ENCODE results near the gene LRTM2.

Gene LRTM2

DNA sequence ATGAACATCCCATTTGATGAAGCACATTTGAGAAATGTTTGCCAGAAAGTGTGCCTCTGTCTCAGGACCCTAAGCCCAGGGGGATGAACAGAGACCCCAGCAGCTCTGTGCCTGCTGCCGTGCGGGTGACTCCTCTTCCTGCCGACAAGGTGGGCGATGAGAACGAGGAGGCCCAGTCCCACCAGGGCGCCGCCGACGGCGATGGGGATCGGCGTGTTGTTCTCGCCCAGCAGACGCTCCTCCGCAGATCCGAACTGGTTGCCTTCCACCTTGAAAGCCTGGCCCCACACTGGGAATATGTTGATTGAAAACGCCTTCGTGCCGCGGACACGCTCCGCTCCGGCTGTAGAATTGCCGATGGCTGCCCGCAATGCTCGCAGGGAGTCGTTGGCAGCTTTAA lies 44.1 kb downstream of the LRTM2 start:
- H3K36me3 Mint-ChIP-seq (ENCODE audit: low read depth) = no peaks in the 10 kb centered on the region
- H3K9me3 Mint-ChIP-seq = no peaks in the 10 kb centered on the region
- H3K4me3 Mint-ChIP-seq = no peak overlapping the region
- no peak overlapping the region for H3K27ac Mint-ChIP-seq
- peaks cover 17% of the 10 kb centered on the region for H3K27me3 Mint-ChIP-seq (ENCODE audit: low read depth)
- H3K4me1 Mint-ChIP-seq (ENCODE audit: low read depth) = no peaks in the 10 kb centered on the region

DNA sequence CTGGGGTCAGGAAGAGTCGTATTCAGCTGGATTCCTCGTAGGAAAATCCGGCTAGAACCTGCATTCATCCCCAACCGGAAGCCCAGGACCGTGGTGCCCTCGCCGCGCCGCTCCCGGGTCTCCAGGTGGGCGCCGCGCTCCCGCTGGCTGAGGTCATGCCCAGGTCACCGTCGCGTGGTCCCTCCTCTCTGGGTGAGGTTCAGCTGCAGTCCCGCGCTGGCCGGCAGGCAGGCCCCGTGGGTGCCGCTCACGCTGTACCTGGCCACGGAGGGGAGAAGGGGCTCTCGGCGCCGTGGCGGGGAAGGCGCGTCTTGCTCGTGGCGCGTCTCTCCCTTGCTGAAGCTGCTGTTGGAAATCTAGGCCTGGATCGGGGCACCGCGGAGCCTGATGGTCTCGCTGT lies 44.5 kb downstream of the LRTM2 start:
- Mint-ChIP-seq H3K36me3 (ENCODE audit: low read depth) (no peaks in the 10 kb centered on the region), H3K4me3 (no peak overlapping the region), H3K9me3 (no peaks in the 10 kb centered on the region), H3K27me3 (ENCODE audit: low read depth) (peaks cover 17% of the 10 kb centered on the region), H3K4me1 (ENCODE audit: low read depth) (no peaks in the 10 kb centered on the region), H3K27ac (no peak overlapping the region)

DNA sequence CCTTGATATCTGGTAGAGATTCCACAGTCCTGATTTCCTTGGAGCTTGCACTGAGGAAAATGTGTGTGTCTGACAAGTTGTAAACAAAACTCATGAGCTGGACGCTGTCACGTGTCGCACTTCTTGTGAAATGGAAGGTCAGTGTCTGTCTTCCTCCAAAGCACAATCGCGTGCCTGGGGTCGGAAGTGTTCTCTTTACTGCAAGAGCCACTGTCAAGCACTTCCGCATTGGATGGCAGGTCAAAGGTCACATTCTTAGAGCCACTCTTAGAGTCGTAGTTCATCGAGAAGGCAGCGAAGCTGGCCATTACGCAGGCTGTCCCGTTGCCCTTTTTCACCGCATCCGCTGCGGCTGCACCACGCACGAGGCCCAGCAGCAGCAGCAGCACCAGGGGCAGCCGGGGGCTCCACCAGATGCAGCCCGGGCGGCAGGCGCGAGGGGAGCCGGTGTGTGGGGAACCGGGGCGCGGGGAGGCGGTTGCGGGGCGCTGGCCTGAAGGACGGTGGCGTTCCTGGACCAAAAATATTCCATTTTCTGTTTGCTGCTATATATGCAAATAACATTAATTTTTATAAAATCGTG lies 45.0 kb downstream of the LRTM2 start:
- no peak overlapping the region for H3K27ac Mint-ChIP-seq
- H3K9me3 Mint-ChIP-seq = peaks cover under 1% of the 10 kb centered on the region

DNA sequence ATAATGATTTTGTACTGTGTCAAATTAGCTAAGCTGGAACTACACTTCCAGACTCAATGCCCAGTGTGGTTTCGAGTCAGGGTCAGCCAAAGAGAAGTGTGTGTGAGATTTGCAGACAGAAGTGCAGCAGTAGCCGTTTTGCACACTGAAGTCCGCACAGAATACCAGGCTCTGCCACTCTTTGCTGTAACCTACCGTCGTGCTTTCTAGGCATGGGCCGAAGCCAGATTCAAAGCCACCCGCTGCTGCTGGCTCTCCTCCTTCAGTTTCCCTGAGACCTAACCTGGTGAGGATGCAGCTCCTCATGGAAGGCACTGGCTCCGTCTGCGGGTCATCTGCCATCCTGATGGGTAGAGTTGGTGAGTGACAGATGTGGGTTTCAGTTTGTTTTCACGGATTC lies 48.8 kb downstream of the LRTM2 start:
- H3K27ac Mint-ChIP-seq = no peak overlapping the region
- H3K4me3 Mint-ChIP-seq = no peak overlapping the region
- H3K36me3 Mint-ChIP-seq (ENCODE audit: low read depth) = no peaks in the 10 kb centered on the region
- no peaks in the 10 kb centered on the region for H3K4me1 Mint-ChIP-seq (ENCODE audit: low read depth)
- H3K27me3 Mint-ChIP-seq (ENCODE audit: low read depth) = peaks cover 17% of the 10 kb centered on the region
- H3K9me3 Mint-ChIP-seq = peaks cover 16% of the 10 kb centered on the region

More for the DNA sequence above, 45.0 kb downstream of the LRTM2 start:
- Mint-ChIP-seq H3K27me3 (ENCODE audit: low read depth) (peaks cover 17% of the 10 kb centered on the region), H3K4me1 (ENCODE audit: low read depth) (no peaks in the 10 kb centered on the region), H3K36me3 (ENCODE audit: low read depth) (no peaks in the 10 kb centered on the region), H3K4me3 (no peak overlapping the region)

DNA sequence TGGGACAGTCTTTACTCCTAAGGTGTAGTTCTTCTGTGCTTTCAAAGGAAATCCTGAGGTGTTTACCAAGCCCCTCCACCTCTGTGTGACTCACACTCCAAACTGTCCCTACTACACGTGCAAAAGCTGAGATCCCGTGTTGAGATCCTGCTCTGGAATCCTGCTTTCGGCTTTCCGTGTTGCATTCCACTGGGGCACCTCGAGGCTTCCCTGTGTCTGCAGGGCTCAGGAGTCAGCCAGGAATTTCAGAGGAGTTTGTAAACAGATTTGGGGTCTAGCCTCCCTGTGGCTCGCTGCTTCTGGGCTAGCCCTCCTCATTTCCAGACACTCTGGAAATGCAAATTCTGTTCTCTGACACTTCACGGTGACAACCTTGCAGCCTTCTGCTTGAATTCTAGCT lies 49.7 kb downstream of the LRTM2 start:
- Mint-ChIP-seq H3K27me3 (ENCODE audit: low read depth) (peaks cover 17% of the 10 kb centered on the region), H3K27ac (no peak overlapping the region), H3K36me3 (ENCODE audit: low read depth) (no peaks in the 10 kb centered on the region), H3K4me3 (no peak overlapping the region), H3K9me3 (peaks cover 16% of the 10 kb centered on the region), H3K4me1 (ENCODE audit: low read depth) (no peaks in the 10 kb centered on the region)

DNA sequence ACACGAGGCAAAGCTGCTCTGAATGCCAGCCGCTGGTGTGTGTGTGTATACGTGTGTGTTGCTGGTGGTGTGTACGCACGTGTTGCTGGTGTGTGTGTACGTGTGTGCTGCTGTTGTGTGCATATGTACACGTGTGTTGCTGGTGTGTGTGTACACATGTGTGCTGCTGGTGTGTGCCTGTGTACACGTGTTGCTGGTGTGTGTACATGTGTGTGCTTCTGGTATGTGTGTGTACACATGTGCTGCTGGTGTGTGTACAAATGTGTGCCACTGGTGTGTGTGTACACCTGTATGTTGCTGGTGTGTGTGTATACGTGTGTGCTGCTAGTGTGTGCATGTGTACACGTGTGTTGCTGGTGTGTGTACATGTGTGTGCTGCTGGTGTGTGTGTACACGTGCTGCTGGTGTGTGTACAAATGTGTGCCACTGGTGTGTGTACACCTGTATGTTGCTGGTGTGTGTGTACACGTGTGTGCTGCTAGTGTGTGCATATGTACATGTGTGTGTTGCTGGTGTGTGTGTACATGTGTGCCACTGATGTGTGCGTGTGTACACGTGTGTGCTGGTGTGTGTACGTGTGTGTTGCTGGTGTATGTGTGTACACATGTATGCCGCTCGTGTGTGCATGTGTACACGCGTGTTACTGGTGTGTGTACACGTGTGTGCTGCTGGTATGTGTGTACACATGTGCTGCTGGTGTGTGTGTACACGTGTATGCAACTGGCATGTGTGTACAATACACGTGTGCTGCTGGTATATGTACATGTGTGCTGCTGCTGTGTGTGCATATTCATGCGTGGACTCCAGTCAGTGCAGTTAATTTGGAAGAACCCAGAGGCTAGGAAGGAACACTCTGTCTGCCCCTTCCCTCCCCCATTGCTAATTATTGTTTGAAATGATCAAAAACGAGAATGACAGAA lies 50.9 kb downstream of the LRTM2 start:
- H3K27me3 Mint-ChIP-seq (ENCODE audit: low read depth) = peaks cover 12% of the 10 kb centered on the region
- H3K4me1 Mint-ChIP-seq (ENCODE audit: low read depth) = no peaks in the 10 kb centered on the region
- H3K4me3 Mint-ChIP-seq = no peak overlapping the region
- peaks cover 16% of the 10 kb centered on the region for H3K9me3 Mint-ChIP-seq
- H3K27ac Mint-ChIP-seq = no peak overlapping the region
- H3K36me3 Mint-ChIP-seq (ENCODE audit: low read depth) = no peaks in the 10 kb centered on the region

DNA sequence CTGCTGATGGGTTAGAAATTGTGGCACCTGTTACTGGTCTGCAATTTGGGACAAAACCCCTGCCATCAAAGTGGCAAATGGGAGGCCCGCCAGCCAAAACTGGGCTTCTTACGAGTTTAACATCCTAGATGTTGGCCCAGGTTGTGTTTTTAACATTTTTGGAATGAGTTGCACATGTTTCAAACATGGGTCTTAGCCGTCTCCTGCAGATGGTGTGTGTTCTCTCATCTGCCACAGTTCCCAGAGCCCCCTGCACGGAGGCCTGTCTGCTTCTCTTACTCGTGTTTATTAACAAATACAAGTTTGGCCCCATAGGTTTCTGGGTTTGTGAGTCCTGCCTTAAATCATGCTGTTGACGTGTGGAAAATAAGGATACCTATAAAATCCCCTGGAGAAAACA lies 51.6 kb downstream of the LRTM2 start:
- Mint-ChIP-seq H3K27ac (no peak overlapping the region), H3K9me3 (peaks cover 16% of the 10 kb centered on the region), H3K27me3 (ENCODE audit: low read depth) (peaks cover 10% of the 10 kb centered on the region), H3K4me1 (ENCODE audit: low read depth) (no peaks in the 10 kb centered on the region), H3K36me3 (ENCODE audit: low read depth) (no peaks in the 10 kb centered on the region), H3K4me3 (no peak overlapping the region)

DNA sequence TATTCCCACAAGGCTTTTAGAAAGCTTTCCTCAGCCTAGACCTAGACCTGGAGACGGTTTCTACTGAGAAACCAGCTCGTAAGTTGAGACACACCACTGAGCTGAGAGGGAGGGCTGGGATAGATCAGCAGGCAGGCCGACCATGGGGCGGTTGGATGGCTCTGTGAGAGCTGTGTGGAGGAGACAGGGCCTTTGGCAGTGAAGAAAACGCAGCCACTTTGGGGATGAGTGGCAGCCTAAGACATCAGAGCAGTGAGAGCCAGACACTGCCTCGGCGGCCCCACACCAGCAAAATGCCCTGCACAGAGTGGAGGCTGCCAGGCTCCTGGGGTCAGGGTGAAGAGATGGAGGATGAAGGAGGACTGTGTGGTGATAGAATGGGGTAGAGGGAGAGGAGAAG lies 52.1 kb downstream of the LRTM2 start:
- H3K36me3 Mint-ChIP-seq (ENCODE audit: low read depth) = no peaks in the 10 kb centered on the region
- no peaks in the 10 kb centered on the region for H3K4me1 Mint-ChIP-seq (ENCODE audit: low read depth)
- H3K27ac Mint-ChIP-seq = no peak overlapping the region
- peaks cover 16% of the 10 kb centered on the region for H3K9me3 Mint-ChIP-seq
- peaks cover 6% of the 10 kb centered on the region for H3K27me3 Mint-ChIP-seq (ENCODE audit: low read depth)
- H3K4me3 Mint-ChIP-seq = no peak overlapping the region

DNA sequence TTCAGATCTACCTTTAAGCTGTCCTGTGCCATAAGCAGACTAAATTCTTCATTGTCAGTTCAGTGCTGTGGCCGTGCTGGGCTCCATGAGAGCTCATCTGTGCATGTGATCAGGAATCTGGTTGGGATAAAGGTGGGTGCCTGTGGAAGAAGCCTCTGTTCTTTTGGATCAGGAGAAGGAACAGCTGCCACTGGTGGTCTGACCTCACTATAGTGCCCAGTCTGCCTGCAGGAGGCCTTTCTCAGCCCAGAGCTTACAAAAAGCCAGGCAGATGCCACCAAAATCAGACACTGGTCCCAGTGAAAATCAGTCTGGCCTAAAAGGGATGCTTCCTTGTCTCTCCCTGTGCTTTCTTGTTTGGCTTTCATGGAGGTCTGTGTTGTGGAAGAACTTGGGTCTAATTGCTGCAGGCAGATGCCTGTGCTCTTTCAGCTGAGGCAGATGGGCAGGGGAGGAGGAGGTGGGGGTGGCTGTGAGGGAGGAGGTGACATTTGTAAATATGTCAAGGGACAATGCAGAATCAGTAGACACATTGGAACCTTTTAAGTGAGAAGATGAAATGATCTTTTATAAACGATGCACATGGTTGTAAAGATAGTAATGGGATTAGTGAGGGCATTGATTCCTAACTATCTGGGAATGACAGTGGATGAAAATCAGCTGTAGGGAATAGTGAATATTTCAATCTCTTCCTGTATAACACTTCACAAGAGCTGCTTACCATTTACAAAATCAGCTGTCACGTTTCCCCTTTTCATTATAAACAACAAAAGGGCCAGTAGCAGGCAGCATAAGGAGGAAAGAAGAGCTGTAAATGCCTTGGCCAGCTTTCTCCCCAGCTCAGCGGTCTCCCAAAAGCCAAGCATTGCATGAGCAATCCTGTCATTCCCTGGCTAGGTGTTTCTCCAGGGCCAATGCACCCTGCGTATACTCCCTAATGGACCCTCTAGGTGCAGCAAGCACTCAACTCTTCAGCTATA lies 53.5 kb downstream of the LRTM2 start:
- no peak overlapping the region for H3K27ac Mint-ChIP-seq
- H3K9me3 Mint-ChIP-seq = peaks cover 16% of the 10 kb centered on the region
- no peaks in the 10 kb centered on the region for H3K27me3 Mint-ChIP-seq (ENCODE audit: low read depth)
- no peaks in the 10 kb centered on the region for H3K4me1 Mint-ChIP-seq (ENCODE audit: low read depth)
- H3K36me3 Mint-ChIP-seq (ENCODE audit: low read depth) = no peaks in the 10 kb centered on the region
- H3K4me3 Mint-ChIP-seq = no peak overlapping the region

DNA sequence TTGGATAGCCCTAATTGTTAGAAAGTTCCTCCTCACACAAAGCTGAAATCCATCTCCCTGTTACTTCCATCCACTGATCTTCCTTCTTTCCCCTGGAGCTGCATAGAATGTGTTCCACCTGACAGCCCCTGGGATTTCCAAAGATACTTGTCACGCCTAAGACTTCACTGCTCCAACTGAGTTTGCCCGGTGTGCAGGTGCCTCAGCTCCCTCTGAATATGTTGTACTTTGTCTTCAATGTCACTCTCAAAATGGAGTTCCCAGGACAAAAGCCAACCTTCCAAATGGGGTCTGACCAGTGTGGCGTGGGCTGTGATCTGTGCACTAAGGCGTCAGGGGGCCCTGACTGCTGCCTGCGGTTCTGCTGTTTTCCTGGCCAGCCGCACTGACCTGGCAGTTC lies 55.2 kb downstream of the LRTM2 start:
- H3K36me3 Mint-ChIP-seq (ENCODE audit: low read depth) = no peaks in the 10 kb centered on the region
- peaks cover 13% of the 10 kb centered on the region for H3K9me3 Mint-ChIP-seq
- no peak overlapping the region for H3K4me3 Mint-ChIP-seq
- no peaks in the 10 kb centered on the region for H3K4me1 Mint-ChIP-seq (ENCODE audit: low read depth)
- H3K27ac Mint-ChIP-seq = no peak overlapping the region
- H3K27me3 Mint-ChIP-seq (ENCODE audit: low read depth) = no peaks in the 10 kb centered on the region

DNA sequence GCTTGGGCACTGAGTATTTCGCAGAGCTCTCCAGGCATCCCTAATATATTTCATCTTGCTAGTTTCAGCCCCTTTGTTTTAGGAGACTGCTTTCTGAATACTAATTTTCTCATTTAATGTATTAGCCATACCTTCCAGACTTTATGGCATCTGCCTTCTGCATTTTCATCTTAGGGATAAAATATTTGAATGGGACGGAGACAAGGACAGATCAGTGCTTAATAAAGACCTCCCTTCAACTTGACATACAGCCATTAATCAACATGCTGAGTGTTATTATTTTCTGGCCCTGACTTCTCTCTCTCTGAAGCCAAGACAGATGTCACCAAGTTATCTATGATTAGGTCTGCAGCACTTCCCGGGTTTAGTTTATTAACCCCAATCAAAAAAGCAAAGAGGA lies 55.7 kb downstream of the LRTM2 start:
- no peaks in the 10 kb centered on the region for H3K4me1 Mint-ChIP-seq (ENCODE audit: low read depth)
- H3K9me3 Mint-ChIP-seq = peaks cover 9% of the 10 kb centered on the region
- no peak overlapping the region for H3K27ac Mint-ChIP-seq
- no peaks in the 10 kb centered on the region for H3K36me3 Mint-ChIP-seq (ENCODE audit: low read depth)
- H3K27me3 Mint-ChIP-seq (ENCODE audit: low read depth) = no peaks in the 10 kb centered on the region
- H3K4me3 Mint-ChIP-seq = no peak overlapping the region

DNA sequence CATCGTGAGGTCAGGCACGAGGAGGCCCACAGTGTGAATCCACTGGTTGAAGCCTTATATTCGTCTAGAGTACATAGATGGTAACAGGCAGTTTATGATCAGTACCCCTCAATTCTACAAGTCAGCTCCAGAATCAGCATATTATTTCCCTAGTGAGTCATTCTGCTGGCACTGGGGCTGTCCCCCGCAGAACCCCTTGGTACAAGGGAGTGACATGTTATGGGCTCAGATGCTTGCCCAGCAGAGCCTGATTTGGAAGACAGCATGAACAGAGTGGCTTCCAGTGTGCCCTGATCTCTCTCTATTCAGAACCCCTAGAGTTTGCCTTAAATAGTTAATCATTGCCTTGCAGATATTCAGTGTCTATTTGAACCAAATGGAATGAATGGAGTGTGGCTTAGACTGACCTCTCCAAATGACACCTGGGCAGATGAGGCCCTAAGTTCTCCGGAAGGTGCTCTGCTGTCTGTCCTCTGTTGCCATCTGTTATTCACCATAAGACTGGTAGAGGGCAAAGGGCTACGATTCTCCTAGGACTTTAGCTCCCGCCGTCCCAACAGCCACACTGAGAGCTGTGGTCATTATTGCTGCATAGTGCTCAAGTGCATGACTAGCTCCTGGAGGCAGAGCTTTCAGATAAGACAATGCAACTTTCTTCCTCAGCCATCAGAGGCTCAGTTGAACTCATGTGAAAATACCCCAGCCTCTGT lies 57.0 kb downstream of the LRTM2 start:
- no peak overlapping the region for H3K4me3 Mint-ChIP-seq
- H3K9me3 Mint-ChIP-seq = no peaks in the 10 kb centered on the region
- H3K4me1 Mint-ChIP-seq (ENCODE audit: low read depth) = no peaks in the 10 kb centered on the region
- H3K36me3 Mint-ChIP-seq (ENCODE audit: low read depth) = no peaks in the 10 kb centered on the region
- H3K27me3 Mint-ChIP-seq (ENCODE audit: low read depth) = no peaks in the 10 kb centered on the region
- no peak overlapping the region for H3K27ac Mint-ChIP-seq

DNA sequence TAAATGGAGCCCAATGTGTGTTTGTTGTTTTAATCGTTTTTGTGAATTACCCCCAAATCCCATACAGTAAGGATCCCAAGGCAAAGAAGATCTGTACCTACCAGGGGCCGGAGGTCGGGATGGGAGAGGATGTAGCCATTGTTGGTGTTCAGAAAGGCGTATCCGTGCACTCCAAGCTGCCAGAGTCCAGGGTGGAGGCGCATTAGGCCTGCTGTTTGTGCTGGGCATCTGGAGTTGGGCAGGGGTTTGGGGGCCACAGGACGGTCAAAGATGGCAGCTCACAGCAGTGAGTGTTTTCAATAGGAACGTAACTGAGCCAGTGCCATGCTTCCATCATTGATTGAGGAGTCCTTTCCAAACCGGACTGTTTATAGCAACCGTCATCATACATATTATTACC lies 57.8 kb downstream of the LRTM2 start:
- H3K4me1 Mint-ChIP-seq (ENCODE audit: low read depth) = no peaks in the 10 kb centered on the region
- H3K4me3 Mint-ChIP-seq = no peak overlapping the region
- no peaks in the 10 kb centered on the region for H3K27me3 Mint-ChIP-seq (ENCODE audit: low read depth)

DNA sequence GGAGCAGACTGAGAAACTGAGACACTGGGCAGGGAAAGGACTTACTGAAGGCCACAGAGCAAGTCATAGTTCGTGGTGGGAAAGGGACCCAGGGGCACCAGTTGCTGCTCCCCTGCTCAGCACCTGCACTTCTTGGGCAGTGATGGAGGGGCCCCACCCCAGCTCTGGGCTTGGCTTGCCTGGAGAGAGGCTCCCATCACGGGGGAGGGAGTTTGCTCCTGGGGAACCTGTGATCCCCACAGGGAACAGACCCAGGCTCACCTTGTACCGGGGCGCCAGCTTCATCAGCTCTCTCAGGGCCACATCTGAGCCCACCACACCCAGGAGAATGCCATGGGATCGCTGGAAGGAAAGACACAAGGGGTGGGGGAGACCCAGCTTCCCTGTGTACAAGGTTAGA lies 58.3 kb downstream of the LRTM2 start:
- H3K27me3 Mint-ChIP-seq (ENCODE audit: low read depth) = no peaks in the 10 kb centered on the region
- no peak overlapping the region for H3K4me3 Mint-ChIP-seq
- no peaks in the 10 kb centered on the region for H3K9me3 Mint-ChIP-seq
- no peaks in the 10 kb centered on the region for H3K4me1 Mint-ChIP-seq (ENCODE audit: low read depth)
- no peaks in the 10 kb centered on the region for H3K36me3 Mint-ChIP-seq (ENCODE audit: low read depth)
- no peak overlapping the region for H3K27ac Mint-ChIP-seq

More for the DNA sequence above, 57.8 kb downstream of the LRTM2 start:
- no peak overlapping the region for H3K27ac Mint-ChIP-seq
- H3K36me3 Mint-ChIP-seq (ENCODE audit: low read depth) = no peaks in the 10 kb centered on the region
- no peaks in the 10 kb centered on the region for H3K9me3 Mint-ChIP-seq

Data from T-helper 1 cell treated with Interleukin-12 subunit alpha and Interleukin-12 subunit beta and Interleukin-4 antibody, amounts not matched to agents 30 μg/mL and 1 μg/mL, for 36 hours (primary cell).